Activated CD4-positive, alpha-beta memory T cell treated with anti-CD3 and anti-CD28 coated beads for 36 hours (primary cell): ENCODE data around the gene RIC8B. TPM values are rescaled to one million over a fixed set of nuclear protein-coding genes. Genes with fewer than 3 reads are reported as not detected.

Source experiments
- total RNA-seq, 2 experiments: library from RNA; stranded (reverse); gene quantifications; one replicate each; pipeline ENCODE4 v1.2.3, GENCODE V29; 2021

The RIC8B gene
- total RNA-seq, 2 experiments from 2014 or later: 9.7 to 9.9 TPM

Other genes starting within 250 kb of the RIC8B start
- not detected for gene RFX4, start 191.7 kb upstream of the RIC8B start, total RNA-seq
- gene TMEM263, start 181.2 kb downstream of the RIC8B start, total RNA-seq: 10 to 100 TPM; 37.8 to 38.3 TPM
- gene MTERF2, start 212.5 kb downstream of the RIC8B start, total RNA-seq: 1 to 10 TPM; 5.6 to 5.7 TPM